KOPT-K1 (cell line): ENCODE measurements around the gene DSCAML1.

Source experiments
- H3K27ac ChIP-seq: fragments of 200-600 bp; sonication (generic); 2 replicates; pipeline ENCODE4 v1.5.1; 2016; ENCODE audit warnings: antibody characterized with exemption, mild to moderate bottlenecking, low read depth, low read length; ENCODE audit not compliant: poor library complexity, severe bottlenecking
- H3K36me3 ChIP-seq: fragments of 200-600 bp; sonication (generic); 2 replicates; pipeline ENCODE4 v1.5.1; 2017; ENCODE audit warnings: antibody characterized with exemption, mild to moderate bottlenecking, low read length, moderate library complexity; ENCODE audit not compliant: insufficient read depth
- H3K9me3 ChIP-seq: fragments of 200-600 bp; sonication (generic); 2 replicates; pipeline ENCODE4 v1.5.1; 2017; ENCODE audit warnings: antibody characterized with exemption, low read length, mild to moderate bottlenecking; ENCODE audit not compliant: insufficient read depth, poor library complexity, severe bottlenecking

Gene DSCAML1

DNA sequence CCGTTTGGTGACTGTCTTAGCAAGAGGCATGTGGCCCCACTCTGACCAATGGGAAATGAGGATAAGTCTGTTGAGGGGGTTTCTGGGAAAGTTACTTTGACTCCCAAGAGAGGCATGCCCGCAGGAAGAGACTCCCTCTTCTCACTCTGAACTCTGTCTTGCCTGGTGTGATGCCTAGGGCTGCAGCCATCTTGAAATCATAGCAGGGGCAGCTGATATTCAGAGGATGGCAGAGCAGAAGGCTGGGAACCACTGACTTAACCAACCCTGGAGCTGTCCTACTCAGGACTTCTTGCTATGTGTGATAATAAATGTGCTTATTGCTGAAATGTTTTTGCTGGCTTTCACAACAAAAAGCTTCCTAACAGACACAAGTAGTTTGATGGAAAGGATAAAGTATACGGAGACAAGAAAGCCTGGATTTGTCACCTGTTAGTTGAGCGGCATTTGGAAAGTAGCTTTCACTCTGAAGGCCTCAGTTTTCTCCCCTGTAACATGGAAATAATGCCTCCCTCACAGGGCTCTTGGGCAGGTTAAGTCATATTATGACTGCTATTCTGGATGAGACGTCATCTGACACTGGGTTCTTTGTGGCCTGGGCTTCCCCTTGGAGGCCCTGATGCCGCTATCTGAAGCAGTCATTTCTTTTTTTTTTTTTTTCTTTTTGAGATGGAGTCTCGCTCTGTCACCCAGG, 340.8 kb downstream of the DSCAML1 start:
- Histone ChIP-seq H3K9me3 (peaks cover 13% of the 10 kb centered on the region), H3K27ac (no peak overlapping the region), H3K36me3 (no peaks in the 10 kb centered on the region)

DNA sequence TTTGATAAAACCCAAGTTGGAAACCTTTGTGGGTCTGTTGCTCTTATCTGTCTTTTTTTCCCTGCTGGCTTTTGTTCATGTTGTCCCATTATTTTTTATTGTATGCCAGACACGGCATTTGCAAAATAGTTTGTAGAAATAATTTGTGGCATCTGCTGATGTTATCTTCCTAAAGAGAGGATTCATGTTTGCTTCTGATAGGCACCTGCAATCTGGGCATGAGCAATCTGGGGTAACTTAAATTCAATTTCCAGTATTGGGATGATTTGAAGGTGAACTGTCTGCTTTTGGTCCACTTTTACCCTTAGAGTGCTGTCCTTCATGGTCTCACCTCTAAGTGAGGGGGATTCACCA, 342.5 kb downstream of the DSCAML1 start:
- Histone ChIP-seq H3K9me3 (peaks cover 13% of the 10 kb centered on the region), H3K27ac (no peak overlapping the region), H3K36me3 (no peaks in the 10 kb centered on the region)

DNA sequence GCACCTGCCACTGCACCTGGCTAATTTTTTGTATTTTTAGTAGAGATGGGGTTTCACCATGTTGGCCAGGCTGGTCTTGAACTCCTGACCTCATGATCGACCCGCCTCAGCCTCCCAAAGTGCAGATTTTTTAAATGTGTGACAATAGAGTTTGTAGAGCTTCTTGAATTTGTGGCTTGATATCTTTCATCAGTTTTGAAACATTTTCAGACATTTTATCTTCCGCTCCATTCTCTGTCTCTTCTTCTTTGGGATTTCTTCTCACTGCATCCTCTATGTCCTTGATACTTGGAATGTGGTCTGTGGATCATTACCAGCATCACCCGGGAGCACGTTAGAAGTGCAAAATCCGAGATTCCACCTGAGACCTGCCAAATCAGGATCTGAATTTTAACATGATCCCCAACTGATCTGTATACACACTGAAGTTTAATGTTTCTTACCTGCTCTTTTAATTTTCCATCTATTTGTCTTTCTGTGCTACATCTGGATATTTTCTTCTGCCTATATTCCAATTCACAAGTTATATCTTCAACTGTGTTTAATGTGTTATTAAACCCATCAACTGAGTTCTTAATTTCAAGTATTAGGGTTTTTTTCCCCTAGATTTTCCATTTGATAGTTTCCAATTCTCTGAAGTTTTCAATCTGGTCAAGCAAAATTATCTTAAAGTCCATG, 343.0 kb downstream of the DSCAML1 start:
- Histone ChIP-seq H3K9me3 (peaks cover 13% of the 10 kb centered on the region), H3K36me3 (no peaks in the 10 kb centered on the region), H3K27ac (no peak overlapping the region)

DNA sequence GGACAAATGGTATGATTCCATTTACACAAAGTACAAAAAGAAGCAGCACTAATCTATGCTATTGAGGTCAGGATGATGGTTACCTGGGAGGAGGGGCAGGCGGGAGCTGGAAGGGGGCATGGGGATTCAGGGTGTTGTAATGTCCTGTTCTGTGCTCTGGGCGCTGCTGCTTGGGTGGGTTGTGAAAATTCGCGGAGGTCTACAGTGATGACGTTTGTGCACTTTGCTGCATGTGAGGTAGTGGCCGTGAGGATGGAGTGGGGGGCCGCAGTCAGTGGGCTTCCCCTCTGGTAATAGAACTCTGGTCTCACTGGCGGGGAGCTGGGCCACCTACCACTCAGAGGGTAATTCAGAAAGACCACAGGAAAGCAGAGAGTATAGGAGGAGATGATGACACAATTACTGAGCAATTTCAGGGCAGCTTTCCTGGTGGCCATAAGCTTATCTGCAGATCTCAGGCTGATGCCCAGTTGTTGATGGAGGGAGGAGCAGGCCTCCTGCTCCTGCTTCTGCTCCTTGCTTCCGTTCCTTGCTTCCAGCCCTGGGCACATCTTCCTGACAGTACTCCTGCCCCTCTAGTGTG, 347.8 kb downstream of the DSCAML1 start:
- H3K27ac ChIP-seq: no peak overlapping the region
- H3K9me3 ChIP-seq: peaks cover 7% of the 10 kb centered on the region
- no peaks in the 10 kb centered on the region for H3K36me3 ChIP-seq

DNA sequence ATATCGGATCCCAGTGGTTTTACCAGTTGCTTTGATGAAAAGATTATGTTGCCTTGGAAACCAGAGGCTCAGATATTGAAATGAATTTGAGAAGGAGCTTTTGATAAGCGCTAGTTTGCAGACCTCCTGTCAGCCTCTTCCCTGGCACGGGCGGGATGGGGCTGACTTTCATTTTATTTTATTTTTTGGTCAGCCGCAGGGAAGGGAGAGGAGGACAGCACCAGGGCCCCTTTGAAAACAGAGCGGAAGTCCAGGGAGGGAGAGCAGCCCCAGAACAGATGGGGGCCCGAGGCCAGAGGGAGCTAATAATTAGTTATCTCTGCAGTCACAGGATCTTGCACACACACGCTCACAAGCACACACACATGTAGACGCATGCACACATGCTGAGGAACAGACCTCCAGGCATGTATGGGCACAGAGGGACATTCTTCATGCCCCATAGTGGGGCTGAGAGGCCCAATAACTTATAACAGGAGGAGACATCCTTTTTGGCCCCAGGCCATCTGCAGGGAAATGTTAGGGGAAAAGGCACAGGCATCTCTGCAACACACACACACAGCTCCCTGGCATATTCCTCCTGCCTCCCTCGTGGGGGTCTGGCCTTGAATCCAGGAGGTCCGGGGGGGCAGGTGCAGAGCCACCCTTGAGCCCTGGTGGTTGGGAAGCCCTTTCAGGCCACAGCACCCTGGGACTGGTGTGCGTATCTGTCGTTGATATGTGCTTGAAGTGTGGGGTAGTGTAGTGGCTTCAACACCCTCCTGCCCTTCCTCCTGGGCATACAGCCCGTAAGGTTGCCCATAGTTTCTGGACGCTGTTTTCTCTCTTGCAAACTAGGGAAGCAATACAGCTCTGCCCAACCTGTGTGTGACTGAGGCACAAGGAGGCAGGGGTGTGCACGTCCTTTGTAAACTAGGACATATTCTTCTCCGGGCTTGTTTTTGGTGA, 352.0 kb downstream of the DSCAML1 start:
- H3K27ac ChIP-seq: no peak overlapping the region
- H3K36me3 ChIP-seq: no peaks in the 10 kb centered on the region
- no peaks in the 10 kb centered on the region for H3K9me3 ChIP-seq

DNA sequence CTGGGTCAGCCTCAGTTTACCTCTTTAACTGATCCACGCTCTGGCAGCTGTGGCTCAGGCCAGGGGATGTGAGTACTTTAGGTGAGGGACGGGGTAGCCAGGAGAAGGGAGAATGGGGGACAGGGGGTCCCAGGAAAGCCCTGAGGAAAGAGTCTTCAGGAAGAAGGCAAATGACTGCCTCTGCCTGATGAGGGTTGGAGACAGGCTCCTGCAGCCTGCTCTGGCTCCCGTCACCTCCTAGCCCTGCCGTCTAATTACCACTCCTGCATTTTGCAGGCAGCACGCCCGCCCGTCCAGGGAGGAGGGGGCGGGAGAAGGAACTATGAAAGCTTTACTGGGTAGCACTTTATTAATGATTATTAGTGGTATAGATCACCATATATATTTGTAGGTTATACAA, 352.8 kb downstream of the DSCAML1 start:
- Histone ChIP-seq H3K27ac (no peak overlapping the region), H3K36me3 (no peaks in the 10 kb centered on the region), H3K9me3 (no peaks in the 10 kb centered on the region)

DNA sequence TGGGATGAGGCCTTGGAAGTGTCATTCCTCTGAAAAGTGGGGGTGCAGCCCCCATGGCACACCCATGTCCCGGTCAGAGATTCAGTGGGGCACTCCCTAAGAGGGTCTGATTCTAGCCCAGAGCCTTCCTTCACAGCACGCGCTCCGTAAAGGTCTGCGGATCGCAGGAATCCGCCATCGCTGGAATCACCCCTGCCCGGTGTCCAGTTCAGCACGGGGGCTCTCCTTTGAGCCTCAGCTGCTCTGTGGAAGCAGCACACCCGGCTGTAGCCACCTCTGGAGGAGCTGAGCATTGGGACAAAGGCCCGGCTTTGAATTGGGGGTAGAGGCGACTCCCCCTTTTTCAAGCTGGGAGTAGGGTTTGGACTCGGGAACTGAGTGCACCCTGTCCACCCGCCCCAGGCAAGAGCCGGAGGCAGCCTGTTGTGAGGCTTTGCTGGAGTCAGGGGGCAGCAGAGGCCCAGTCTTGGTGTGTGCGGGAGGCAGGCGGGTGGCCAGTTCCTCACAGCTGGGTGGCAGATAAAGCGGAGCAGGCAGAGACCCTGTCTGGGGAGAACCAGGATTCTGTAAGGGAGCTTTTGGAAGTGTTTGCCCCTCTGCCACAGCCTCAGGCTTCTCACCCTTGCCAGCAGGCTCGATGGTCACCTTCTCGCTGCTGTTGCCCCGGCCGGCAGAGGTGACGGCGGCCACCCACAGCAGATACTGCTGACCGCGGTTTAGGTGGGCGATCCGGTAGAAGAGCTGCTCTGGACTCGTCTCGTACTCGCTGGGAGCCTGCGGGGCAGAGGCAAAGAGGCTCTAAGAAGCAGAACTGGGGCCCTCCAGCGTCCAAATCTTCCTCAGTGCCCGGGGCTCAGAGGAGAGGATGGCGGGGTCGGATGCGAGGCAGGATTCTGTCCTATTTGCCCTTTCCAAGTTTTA, 353.5 kb downstream of the DSCAML1 start:
- H3K27ac ChIP-seq: no peak overlapping the region
- H3K36me3 ChIP-seq: no peaks in the 10 kb centered on the region

DNA sequence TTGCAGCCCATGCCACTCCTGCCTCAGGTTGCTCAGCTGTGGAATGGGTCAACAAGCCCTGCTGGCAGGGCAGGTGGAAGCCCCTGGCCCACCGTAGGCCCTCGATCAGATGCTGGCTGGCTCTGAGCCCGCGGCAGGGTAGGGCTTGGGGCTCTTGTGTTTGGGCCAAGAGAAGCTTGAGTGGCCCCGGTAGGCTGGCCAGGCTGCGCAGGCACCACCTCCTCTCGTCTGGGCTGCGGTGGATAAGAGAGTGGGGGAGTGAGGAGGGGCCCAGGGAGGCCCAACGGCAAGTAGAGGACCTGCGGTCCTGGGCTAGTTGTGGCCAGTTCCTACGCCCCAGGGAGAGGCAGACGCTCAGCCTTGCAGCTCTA, 354.2 kb downstream of the DSCAML1 start:
- no peak overlapping the region for H3K27ac ChIP-seq

More for the DNA sequence above, 353.5 kb downstream of the DSCAML1 start:
- no peaks in the 10 kb centered on the region for H3K9me3 ChIP-seq

DNA sequence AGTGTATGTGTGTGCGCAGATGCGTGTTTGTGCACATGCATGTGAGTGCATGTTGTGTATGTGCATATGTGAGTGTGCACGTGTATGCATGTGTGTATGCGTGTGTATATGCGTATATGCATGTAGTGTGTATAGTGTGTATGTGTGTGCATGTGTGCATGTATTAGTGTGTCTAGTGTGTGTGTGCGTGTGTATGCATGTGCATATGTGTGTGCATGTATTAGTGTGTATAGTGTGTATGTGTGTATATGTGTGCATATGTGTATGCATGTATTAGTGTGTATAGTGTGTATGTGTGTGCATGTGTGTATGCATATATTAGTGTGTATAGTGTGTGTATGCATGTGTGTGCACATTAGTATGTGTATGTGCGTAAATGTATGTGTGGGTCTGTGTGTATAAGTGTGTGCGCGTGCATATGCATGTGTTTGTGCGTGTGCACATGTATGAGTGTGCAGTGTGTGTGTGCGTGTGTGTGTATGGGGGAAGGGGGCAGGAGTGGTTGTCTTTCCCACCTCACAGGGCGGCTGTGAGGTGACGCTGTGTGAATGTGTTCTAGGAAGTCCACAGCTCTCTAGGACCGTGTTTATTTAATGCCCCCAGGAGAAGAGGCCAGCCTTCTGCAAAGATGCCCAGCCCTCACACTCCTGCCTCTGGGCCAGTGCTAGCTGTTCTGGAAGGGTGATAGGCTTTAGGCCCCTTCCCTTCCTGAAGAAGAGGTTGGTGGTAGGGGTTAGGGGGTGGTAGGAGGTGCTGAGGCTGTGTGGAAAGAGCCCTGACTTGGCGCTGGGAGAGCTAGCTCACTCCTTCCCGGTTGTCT, 354.8 kb downstream of the DSCAML1 start:
- Histone ChIP-seq H3K27ac (no peak overlapping the region), H3K9me3 (no peaks in the 10 kb centered on the region)

More for the DNA sequence above, 354.2 kb downstream of the DSCAML1 start:
- H3K9me3 ChIP-seq: no peaks in the 10 kb centered on the region
- no peaks in the 10 kb centered on the region for H3K36me3 ChIP-seq

DNA sequence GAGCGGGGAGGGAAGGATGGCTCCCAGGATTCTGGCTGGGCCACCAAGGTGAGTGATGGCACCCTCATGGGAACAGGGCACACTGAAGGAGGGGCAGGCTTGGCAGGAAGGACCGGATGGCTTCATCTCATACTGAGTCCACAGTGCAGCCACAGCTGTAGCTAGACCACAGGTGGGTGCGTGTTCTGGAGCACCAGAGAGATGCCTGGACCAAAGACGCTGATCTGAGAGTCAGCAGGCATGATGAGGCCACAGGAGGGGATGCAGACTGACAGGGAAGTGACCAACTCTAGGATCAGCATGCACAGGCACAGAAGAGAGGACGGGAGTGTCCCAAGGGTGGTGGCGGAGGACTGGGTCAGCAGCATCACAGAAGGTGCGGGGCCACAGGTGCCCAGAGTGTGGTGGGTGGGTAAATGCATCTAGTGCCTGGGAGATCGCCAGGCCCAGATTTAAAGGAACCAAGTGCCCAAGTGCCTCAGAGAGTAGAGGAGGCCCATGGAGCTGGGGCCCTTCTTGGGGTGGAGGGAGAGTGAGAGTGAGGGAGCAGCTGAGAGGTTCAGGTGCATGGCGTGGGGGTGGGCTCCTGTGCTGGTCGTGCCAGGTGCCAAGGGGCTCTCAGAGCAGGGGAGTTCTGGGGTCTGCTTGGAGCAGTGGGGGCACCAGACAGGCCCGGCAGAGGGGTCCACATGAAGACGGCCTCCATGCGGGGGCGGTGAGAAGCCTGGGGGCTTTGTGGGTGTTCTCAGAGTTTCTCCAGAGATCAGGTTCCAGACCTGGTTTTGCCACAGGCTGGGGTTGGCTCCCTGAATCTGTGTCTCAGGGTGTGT, 355.7 kb downstream of the DSCAML1 start:
- Histone ChIP-seq H3K9me3 (no peaks in the 10 kb centered on the region), H3K36me3 (no peaks in the 10 kb centered on the region), H3K27ac (no peak overlapping the region)

More for the DNA sequence above, 354.8 kb downstream of the DSCAML1 start:
- H3K36me3 ChIP-seq: no peaks in the 10 kb centered on the region

DNA sequence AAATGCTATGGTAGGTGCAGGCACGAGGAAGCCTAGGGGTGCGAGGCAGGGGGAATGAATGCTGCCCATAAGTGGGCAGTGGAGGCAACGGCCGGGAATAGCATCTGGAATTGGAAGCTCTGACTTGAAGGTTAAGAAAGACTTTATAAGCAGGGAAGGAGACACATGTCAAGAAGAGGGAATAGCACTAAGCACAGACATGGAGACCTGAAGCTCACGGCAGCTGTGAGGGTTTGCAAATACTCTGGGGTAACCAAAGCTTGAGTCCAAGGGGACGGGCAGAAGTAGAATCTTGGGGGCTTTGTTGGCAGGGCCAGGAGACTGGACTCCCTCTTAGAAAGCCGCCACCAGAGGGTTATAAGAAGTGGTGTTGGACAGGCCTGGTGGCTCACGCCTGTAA, 356.8 kb downstream of the DSCAML1 start:
- no peak overlapping the region for H3K27ac ChIP-seq
- no peaks in the 10 kb centered on the region for H3K36me3 ChIP-seq
- H3K9me3 ChIP-seq: no peaks in the 10 kb centered on the region

DNA sequence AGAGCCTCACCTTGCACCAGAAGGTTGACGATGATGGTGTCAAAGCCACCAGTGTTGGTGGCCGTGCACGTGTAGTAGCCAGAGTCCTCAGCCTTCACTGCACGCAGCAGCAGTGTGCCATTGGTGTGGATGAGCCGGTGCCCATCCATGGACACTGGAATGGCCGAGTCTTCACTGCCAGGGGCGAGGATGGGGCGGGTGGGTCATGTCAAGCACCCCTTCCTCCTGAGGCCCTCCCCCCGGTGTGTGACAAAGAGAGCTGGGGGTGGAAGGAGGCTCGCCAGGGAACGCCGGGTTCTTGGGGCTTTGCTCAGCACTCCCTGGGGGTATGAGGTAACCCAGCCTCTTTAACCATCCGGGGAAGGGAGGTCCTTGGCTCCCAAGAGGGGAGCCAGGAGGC, 357.8 kb downstream of the DSCAML1 start:
- Histone ChIP-seq H3K36me3 (no peaks in the 10 kb centered on the region), H3K9me3 (no peaks in the 10 kb centered on the region), H3K27ac (no peak overlapping the region)
